Skin of body (tissue), 3 donors: ENCODE data around the gene RNGTT. TPM values are rescaled to one million over a fixed set of nuclear protein-coding genes. Genes with fewer than 3 reads are reported as not detected.

Experiments used
- DNase-seq: peaks from one replicate; lab custom pipeline; 2025; lab: John Stamatoyannopoulos, UW
- small RNA-seq: library from RNA; depleted of rRNA; stranded (forward); fragments of <200 nt; gene quantifications from one replicate; pipeline ENCODE3, GENCODE V24; 2014; ENCODE audit warnings: low replicate concordance
- total RNA-seq: library from RNA; depleted of rRNA; stranded (reverse); fragments of >200 nt; gene quantifications from one replicate; pipeline ENCODE4 v1.2.3, GENCODE V29; 2014

The RNGTT gene
- total RNA-seq, 1 donor from 2014 or later: 21.4 TPM

DNA sequence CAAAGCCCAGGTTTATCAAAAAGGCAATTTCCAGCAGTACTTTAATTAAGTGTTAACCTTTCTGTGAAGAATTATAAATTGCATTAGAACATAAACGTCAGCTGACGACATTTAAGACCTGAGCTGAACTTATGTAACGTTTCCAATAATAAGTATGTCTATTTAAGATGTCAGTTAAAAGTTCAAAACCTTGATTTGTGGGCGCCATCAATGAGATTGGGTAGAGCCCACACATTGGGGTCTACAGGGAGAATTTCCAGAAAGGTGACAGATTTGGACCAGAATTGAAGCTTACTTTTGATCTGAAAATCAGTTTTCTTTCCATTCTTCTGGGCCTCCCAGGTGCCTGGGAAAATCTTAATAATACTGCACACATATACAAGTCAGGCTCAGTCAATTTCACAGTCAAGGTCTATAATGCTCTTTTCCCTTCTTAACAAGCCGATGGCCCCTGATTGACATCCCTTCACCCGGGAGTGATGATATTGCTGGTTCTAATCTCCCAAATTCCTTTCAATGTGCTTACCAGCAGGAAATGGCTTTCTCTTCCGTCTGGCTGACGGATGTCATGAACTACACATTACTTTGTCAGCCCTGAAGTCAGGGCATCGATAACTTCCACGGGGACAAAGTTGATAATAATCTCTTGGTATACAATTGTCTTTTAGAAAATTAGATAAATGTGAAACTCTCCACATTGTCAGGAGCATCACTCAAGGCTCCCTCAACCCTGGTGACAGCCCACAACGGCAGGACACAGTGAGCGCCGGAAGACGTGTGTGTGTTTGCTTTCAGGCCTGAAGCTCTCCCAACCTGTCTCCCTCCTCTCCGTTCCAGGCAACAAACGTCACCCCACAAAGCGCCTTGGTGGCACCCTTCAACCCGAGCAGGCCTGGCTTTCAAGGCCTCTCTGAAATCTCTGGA, 400.8 kb downstream of the RNGTT start:
- no peak for DNase-seq

DNA sequence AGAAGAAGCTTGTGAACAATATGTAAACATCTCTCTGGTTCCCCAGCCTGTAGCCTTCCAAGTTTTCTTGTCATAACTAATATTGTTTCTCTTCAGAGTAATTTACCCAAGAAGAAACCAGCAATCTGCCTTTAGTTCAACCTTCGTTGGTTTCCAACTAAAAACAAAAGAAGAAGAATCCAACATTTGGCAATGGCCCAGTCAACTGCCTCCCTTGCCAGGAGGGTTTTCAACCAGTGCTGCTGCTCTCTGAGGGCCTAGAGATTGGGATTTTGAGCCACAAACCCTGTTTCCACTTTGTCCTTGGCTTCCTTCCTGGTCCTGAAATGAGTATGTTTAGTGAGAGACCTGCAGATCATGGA, 401.5 kb downstream of the RNGTT start:
- DNase-seq: no peak

DNA sequence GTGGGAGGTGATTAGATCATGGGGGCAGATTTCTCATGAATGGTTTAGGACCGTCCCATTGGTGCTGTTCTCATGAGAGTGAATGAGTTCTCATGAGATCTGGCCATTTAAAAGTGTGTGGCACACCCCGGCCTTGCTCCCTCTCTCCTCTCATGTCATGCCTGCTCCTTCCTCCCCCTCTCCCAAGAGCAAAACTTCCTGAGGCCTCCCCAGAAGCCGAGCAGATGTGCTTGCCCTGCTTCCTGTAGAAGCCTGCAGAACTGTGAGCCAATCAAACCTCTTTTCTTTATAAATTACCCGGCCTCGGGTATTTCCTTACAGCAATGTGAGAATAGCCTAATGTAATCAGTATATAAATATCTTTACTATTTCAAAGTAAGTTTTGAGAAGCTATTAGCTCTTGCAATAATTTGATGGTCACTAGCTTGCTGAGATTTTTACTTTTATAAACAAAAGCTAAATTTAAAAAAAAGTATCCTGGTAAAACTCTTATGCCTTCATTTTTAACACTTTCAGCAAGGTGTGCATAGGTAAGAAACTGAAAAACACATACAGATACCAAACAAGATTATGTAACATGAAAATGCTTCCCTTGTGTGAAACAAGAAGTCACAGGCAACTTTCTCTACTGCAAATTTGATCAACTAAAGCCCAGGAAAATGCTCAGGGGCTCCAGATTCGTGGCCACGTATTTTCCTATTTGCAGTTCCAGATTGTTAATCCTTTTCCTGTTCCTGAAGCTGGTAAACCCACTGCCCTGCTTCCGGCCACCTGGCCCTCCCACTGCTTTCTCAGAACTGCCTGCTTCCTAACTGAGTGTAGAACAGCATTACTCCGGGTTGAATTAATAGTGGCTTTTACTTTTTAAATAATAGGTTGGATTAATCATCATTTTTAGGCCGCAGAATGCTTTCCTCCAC, 402.1 kb downstream of the RNGTT start:
- DNase-seq: no peak

Small RNA genes lying within 50 kb of the gene (small RNA-seq; reads per million reads assigned to genes)
- not detected for gene AL079342.1
- gene RF00045: not detected

Other genes with a start within 250 kb of the RNGTT start
- gene PNRC1, start 117.1 kb upstream of the RNGTT start, total RNA-seq: 173 TPM
- gene SRSF12, start 154.5 kb upstream of the RNGTT start, total RNA-seq: 3.8 TPM
- gene PM20D2, start 182.4 kb upstream of the RNGTT start, total RNA-seq: 21.1 TPM